Measurements from ENCODE around the gene TAF12. TPM values are rescaled to one million over a fixed set of nuclear protein-coding genes. Genes with fewer than 3 reads are reported as not detected.
A peak's percentile ranks its signal among the peaks of the same experiment; 100 is the strongest.

TAF12 gene
- polyA plus RNA-seq, 1 of the 3 experiments (the other 2 are of a cell fraction): 34.9 TPM

DNA sequence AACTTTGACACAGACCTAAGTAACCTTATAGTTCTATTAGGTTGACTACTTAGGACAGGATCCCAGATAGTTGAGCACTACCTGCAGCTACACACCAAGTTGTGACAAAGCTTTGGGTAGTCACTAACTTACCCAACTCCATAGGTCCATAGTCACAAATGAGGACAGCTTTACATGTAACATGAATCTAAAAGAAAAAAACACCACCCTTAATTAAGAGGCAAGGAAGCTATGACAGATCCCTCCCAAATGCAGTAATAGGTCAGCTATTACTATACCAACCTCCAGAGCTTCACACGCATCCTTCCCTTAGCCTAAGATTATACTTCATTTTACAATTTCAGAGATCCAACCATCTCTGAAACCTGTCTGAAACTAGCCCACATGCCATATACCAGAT lies 63.5 kb downstream of the TAF12 start:
- Histone ChIP-seq H3K27me3 (ENCODE audit: insufficient read depth) (no peaks in the 10 kb centered on the region), H3K27ac (ENCODE audit: low read depth in 2 of 2, low read length in 1 of 2) (no peak overlapping the region; a peak in 1 of 4 replicates), H4K20me1 (ENCODE audit: insufficient read depth) (peaks cover 31% of the 10 kb centered on the region), H3K4me2 (peak overlapping the region; percentile 100), H3K9ac (peak overlapping the region; percentile 95; the same call in 1 of the 2 replicates), H2AFZ (ENCODE audit: low read depth) (no peak overlapping the region), H3F3A (replicated peaks; ENCODE audit: insufficient read depth) (peaks cover 63% of the 10 kb centered on the region), H3K9me2 (no peaks in the 10 kb centered on the region), H3K9me3 (no peaks in the 10 kb centered on the region), H3K79me2 (ENCODE audit: insufficient read depth) (peaks cover 30% of the 10 kb centered on the region), H3K4me3 (ENCODE audit: low read depth in 2 of 2, low read length in 1 of 2) (peak overlapping the region; percentile 77 to 100; a peak in 3 of 4 replicates), H3K36me3 (replicated peaks in 1 of 2; ENCODE audit: control insufficient read depth in 1 of 2, insufficient read depth in 2 of 2, low read length in 1 of 2) (peaks cover 27 to 45% of the 10 kb centered on the region in 2 experiments), H3K4me1 (ENCODE audit: control insufficient read depth in 1 of 2, insufficient read depth in 2 of 2, low read depth in 1 of 2, low read length in 1 of 2) (peaks cover 11 to 13% of the 10 kb centered on the region in 2 experiments; a peak in 3 of 4 replicates)
- DNase-seq: no peak
- ChIA-PET CTCF (interaction anchor here (1.0 to 1.4 kb wide), 5 partner anchors 12 to 331 kb away, joined by 3 to 5 read pairs (median 4); no protein-coding TSS in a partner anchor), POLR2A (interaction anchor here (0.6 to 3.6 kb wide), 6 partner anchors 10 to 71 kb away, joined by 3 to 59 read pairs (median 4); partner anchors contain the start of gene TRNAU1AP)
- no peak for TF ChIP-seq JUND (IDR thresholded peaks at IDR 0.05)
- no peak for TF ChIP-seq ELF1 (IDR thresholded peaks at IDR 0.05)
- no peak for TF ChIP-seq FOSL2 (IDR thresholded peaks at IDR 0.05; ENCODE audit: borderline replicate concordance, low read depth)
- TF ChIP-seq POLR2AphosphoS5 (IDR thresholded peaks at IDR 0.05; ENCODE audit: low read depth, low read length): no peak; the same call in 1 of the 2 replicates
- no peak for TF ChIP-seq TCF12 (IDR thresholded peaks at IDR 0.05)
- TF ChIP-seq, protein P1, sequence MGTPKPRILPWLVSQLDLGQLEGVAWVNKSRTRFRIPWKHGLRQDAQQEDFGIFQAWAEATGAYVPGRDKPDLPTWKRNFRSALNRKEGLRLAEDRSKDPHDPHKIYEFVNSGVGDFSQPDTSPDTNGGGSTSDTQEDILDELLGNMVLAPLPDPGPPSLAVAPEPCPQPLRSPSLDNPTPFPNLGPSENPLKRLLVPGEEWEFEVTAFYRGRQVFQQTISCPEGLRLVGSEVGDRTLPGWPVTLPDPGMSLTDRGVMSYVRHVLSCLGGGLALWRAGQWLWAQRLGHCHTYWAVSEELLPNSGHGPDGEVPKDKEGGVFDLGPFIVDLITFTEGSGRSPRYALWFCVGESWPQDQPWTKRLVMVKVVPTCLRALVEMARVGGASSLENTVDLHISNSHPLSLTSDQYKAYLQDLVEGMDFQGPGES (IDR thresholded peaks at IDR 0.05; ENCODE audit: low read depth, low read length): no peak
- TF ChIP-seq GATA2 (CRISPR knock-in tag; IDR thresholded peaks at IDR 0.05): no peak
- TF ChIP-seq EP300 (IDR thresholded peaks at IDR 0.05; ENCODE audit: borderline replicate concordance in 1 of 2, low read depth in 1 of 2, low read length in 1 of 2): no peak
- no peak for TF ChIP-seq RAD21 (IDR thresholded peaks at IDR 0.05; ENCODE audit: low read length)
- TF ChIP-seq, protein P2, sequence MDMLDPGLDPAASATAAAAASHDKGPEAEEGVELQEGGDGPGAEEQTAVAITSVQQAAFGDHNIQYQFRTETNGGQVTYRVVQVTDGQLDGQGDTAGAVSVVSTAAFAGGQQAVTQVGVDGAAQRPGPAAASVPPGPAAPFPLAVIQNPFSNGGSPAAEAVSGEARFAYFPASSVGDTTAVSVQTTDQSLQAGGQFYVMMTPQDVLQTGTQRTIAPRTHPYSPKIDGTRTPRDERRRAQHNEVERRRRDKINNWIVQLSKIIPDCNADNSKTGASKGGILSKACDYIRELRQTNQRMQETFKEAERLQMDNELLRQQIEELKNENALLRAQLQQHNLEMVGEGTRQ (IDR thresholded peaks at IDR 0.05; ENCODE audit: borderline replicate concordance, low read depth, low read length): no peak
- TF ChIP-seq, protein P3, sequence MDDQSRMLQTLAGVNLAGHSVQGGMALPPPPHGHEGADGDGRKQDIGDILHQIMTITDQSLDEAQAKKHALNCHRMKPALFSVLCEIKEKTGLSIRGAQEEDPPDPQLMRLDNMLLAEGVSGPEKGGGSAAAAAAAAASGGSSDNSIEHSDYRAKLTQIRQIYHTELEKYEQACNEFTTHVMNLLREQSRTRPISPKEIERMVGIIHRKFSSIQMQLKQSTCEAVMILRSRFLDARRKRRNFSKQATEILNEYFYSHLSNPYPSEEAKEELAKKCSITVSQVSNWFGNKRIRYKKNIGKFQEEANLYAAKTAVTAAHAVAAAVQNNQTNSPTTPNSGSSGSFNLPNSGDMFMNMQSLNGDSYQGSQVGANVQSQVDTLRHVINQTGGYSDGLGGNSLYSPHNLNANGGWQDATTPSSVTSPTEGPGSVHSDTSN (IDR thresholded peaks at IDR 0.05): no peak
- TF ChIP-seq FOXJ3 (CRISPR knock-in tag; IDR thresholded peaks at IDR 0.05): no peak
- no peak for TF ChIP-seq YY1 (IDR thresholded peaks at IDR 0.05; ENCODE audit: low read depth)
- TF ChIP-seq SIN3A (IDR thresholded peaks at IDR 0.05; ENCODE audit: borderline replicate concordance, low read depth, low read length): no peak
- WGBS (ENCODE audit: low lambda C conversion rate): 91% methylated on average over 1 of the region's 1 CpG

DNA sequence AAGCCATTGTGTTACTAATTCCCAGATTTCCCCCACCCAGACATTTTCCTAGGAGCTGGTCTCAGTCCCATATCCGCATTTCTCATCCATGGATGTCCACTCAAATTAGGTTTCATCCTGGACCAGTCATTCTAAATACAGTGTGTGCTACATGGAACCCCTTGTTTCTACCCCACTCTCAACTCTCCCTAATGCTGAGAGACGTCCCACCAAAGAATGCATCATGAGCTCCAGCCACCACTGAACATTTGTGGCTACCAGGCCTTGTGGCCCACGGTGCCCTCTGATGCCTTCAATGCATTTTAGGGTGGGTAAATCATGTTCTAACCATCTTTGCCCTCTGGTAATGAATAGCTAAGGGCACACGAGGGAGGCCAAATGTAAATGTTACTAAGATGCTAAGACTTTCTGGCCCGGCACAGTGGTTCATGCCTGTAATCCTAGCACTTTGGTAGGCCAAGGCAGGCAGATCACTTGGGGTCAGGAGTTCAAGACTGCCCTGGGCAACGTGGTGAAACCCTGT lies 64.1 kb downstream of the TAF12 start:
- H4K20me1 ChIP-seq (ENCODE audit: insufficient read depth): peaks cover 31% of the 10 kb centered on the region
- ChIA-PET CTCF (interaction anchor here (1.0 to 1.4 kb wide), 5 partner anchors 12 to 330 kb away, joined by 3 to 5 read pairs (median 4); no protein-coding TSS in a partner anchor), POLR2A (interaction anchor here (1.0 to 3.6 kb wide), 5 partner anchors 9 to 70 kb away, joined by 3 to 59 read pairs (median 4); partner anchors contain the start of gene TRNAU1AP)
- H3F3A ChIP-seq (replicated peaks; ENCODE audit: insufficient read depth): peaks cover 66% of the 10 kb centered on the region
- H3K27me3 ChIP-seq (ENCODE audit: insufficient read depth): no peaks in the 10 kb centered on the region
- H3K27ac ChIP-seq (ENCODE audit: low read depth in 2 of 2, low read length in 1 of 2): no peak overlapping the region
- H3K9ac ChIP-seq: no peak overlapping the region
- peaks cover 30% of the 10 kb centered on the region for H3K79me2 ChIP-seq (ENCODE audit: insufficient read depth)
- peaks cover 11 to 13% of the 10 kb centered on the region in 2 experiments; a peak in 3 of 4 replicates for H3K4me1 ChIP-seq (ENCODE audit: control insufficient read depth in 1 of 2, insufficient read depth in 2 of 2, low read depth in 1 of 2, low read length in 1 of 2)
- H3K9me2 ChIP-seq: no peaks in the 10 kb centered on the region
- H3K9me3 ChIP-seq: no peaks in the 10 kb centered on the region
- WGBS (ENCODE audit: low lambda C conversion rate): 70% methylated on average over 5 of the region's 6 CpGs
- H3K4me2 ChIP-seq: no peak overlapping the region
- no peak for DNase-seq
- H3K4me3 ChIP-seq (ENCODE audit: low read depth in 2 of 2, low read length in 1 of 2): no peak overlapping the region
- H2AFZ ChIP-seq (ENCODE audit: low read depth): no peak overlapping the region
- peaks cover 27 to 45% of the 10 kb centered on the region in 2 experiments for H3K36me3 ChIP-seq (replicated peaks in 1 of 2; ENCODE audit: control insufficient read depth in 1 of 2, insufficient read depth in 2 of 2, low read length in 1 of 2)
- TF ChIP-seq, protein P1 (IDR thresholded peaks at IDR 0.05; ENCODE audit: low read depth, low read length): no peak
- TF ChIP-seq RCOR1 (IDR thresholded peaks at IDR 0.05; ENCODE audit: low read length) (no peak), RXRA (IDR thresholded peaks at IDR 0.05; ENCODE audit: borderline replicate concordance, low read depth) (no peak), JUND (IDR thresholded peaks at IDR 0.05) (no peak), NRF1 (IDR thresholded peaks at IDR 0.05; ENCODE audit: low read depth, low read length) (no peak), CHD2 (IDR thresholded peaks at IDR 0.05; ENCODE audit: low read length, partially characterized antibody) (no peak)
- TF ChIP-seq, protein P4, sequence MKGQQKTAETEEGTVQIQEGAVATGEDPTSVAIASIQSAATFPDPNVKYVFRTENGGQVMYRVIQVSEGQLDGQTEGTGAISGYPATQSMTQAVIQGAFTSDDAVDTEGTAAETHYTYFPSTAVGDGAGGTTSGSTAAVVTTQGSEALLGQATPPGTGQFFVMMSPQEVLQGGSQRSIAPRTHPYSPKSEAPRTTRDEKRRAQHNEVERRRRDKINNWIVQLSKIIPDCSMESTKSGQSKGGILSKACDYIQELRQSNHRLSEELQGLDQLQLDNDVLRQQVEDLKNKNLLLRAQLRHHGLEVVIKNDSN (IDR thresholded peaks at IDR 0.05; ENCODE audit: borderline replicate concordance, low read depth): no peak
- TF ChIP-seq, protein P5, sequence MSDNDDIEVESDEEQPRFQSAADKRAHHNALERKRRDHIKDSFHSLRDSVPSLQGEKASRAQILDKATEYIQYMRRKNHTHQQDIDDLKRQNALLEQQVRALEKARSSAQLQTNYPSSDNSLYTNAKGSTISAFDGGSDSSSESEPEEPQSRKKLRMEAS (IDR thresholded peaks at IDR 0.05; ENCODE audit: low read depth): no peak

Measured in SK-N-SH (cell line).